GM12878 (cell line): ENCODE data around the gene ZFPM1. TPM values are rescaled to one million over a fixed set of nuclear protein-coding genes. Genes with fewer than 3 reads are reported as not detected.

ENCODE experiments used
- ATAC-seq: fragments of 200-7000 bp; cut with Tn5 transposase; 3 replicates; pipeline ENCODE4 v1.9.1; 2020; ENCODE audit warnings: mild to moderate bottlenecking, moderate library complexity
- BruUV-seq: library from RNA; stranded (reverse); fragments of 400-500 nt; replicated peaks from 2 replicates; lab custom pipeline; 2021; lab: Mats Ljungman, UMichigan
- CTCF ChIA-PET: fragments of 300-600 bp; sonication (Branson Sonifier 250); formaldehyde crosslinking; extraction: SDS; loops from one replicate; lab custom pipeline; 2021; ENCODE audit warnings: inconsistent platforms; lab: Yijun Ruan, JAX
- POLR2A ChIA-PET: fragments of 350-600 bp; formaldehyde crosslinking; extraction: SDS; loops from one replicate; lab custom pipeline; 2021; ENCODE audit warnings: inconsistent platforms; lab: Charles Lee
- RAD21 ChIA-PET: fragments of 300-600 bp; sonication (Branson Sonifier 250); formaldehyde crosslinking; loops from one replicate; lab custom pipeline; 2023; ENCODE audit warnings: antibody characterized with exemption; ENCODE audit not compliant: unreplicated experiment; lab: Charles Lee
- SMC1A ChIA-PET: fragments of 300-600 bp; sonication (Branson Sonifier 250); formaldehyde crosslinking; loops from one replicate; lab custom pipeline; 2023; ENCODE audit not compliant: unreplicated experiment, uncharacterized antibody; lab: Charles Lee
- DNase-seq: peaks from one replicate; pipeline ENCODE4 v3.0.0-alpha.2; 2011; ENCODE audit warnings: low read depth, low spot score
- FAIRE-seq: peaks from 3 replicates; lab custom pipeline; 2011; peaks lifted over from hg19 to GRCh38; lab: Jason Lieb, UNC
- H2AFZ ChIP-seq: 2 replicates; pipeline ENCODE4 v1.6.0; 2011; ENCODE audit warnings: low read depth, low read length, control low read depth; ENCODE audit not compliant: control insufficient read depth
- H3K27ac ChIP-seq: 2 replicates; pipeline ENCODE4 v1.5.1; 2011; ENCODE audit warnings: control low read depth; ENCODE audit not compliant: control insufficient read depth, insufficient read depth
- H3K27me3 ChIP-seq, 2 experiments: replicated peaks in 1 of 2; 2 replicates each; pipeline versions ENCODE4 v1.6.0 to v1.6.1; 2011; ENCODE audit warnings: low read length in 1 of 2; ENCODE audit not compliant: control insufficient read depth in 2 of 2, insufficient read depth in 2 of 2
- H3K36me3 ChIP-seq, 2 experiments: 2 replicates each; pipeline ENCODE4 v1.5.1; 2011; ENCODE audit warnings: low read length in 1 of 2; ENCODE audit not compliant: control insufficient read depth in 2 of 2, insufficient read depth in 2 of 2
- H3K4me1 ChIP-seq: 2 replicates; pipeline ENCODE4 v1.6.1; 2011; ENCODE audit warnings: mild to moderate bottlenecking, low read length, moderate library complexity, mixed read lengths; ENCODE audit not compliant: control insufficient read depth, insufficient read depth
- H3K4me2 ChIP-seq: 2 replicates; pipeline ENCODE4 v1.6.0; 2011; ENCODE audit warnings: control low read depth; ENCODE audit not compliant: control insufficient read depth, insufficient read depth
- H3K4me3 ChIP-seq: fragments of 200-600 bp; sonication (generic); 2 replicates; pipeline ENCODE4 v1.5.1; 2016
- H3K79me2 ChIP-seq: 2 replicates; pipeline ENCODE4 v1.6.0; 2011; ENCODE audit warnings: low read length; ENCODE audit not compliant: control insufficient read depth, insufficient read depth
- H3K9ac ChIP-seq: 2 replicates; pipeline ENCODE4 v1.8.0; 2011; ENCODE audit warnings: low read length, control low read depth, mixed read lengths; ENCODE audit not compliant: control insufficient read depth, insufficient read depth
- H3K9me3 ChIP-seq: replicated peaks from 3 replicates; pipeline ENCODE4 v1.5.1; 2011; ENCODE audit warnings: mild to moderate bottlenecking, low read length; ENCODE audit not compliant: control insufficient read depth, insufficient read depth
- H4K20me1 ChIP-seq: 2 replicates; pipeline ENCODE4 v1.6.0; 2011; ENCODE audit not compliant: control insufficient read depth, insufficient read depth
- RAD51 ChIP-seq: fragments of 450-650 bp; IDR thresholded peaks from 2 replicates; pipeline ENCODE4 v1.6.1; 2016; ENCODE audit warnings: moderate library complexity, mild to moderate bottlenecking, inconsistent platforms
- SREBF2 ChIP-seq: IDR thresholded peaks from 2 replicates; pipeline ENCODE4 v1.6.1; 2012; ENCODE audit warnings: mild to moderate bottlenecking, low read length
- WGBS: methylation state at CpG from one replicate; pipeline ENCODE4 v1.1.6; 2016; ENCODE audit warnings: low lambda C conversion rate; ENCODE audit not compliant: insufficient replicate concordance, insufficient coverage; ENCODE audit errors: missing lambda C conversion rate; 5-methylcytosine and 5-hydroxymethylcytosine counted together
- in situ Hi-C: fragments of 300-500 bp; cut with MboI; formaldehyde crosslinking; loops from 9 replicates; pipeline ENCODE4 v1.14.3; 2018; ENCODE audit warnings: mixed read lengths
- intact Hi-C: fragments of 100-400 bp; cut with micrococcal nuclease; formaldehyde crosslinking; loops from one replicate; pipeline ENCODE4 v1.14.2; 2022; ENCODE audit not compliant: unreplicated experiment
- polyA plus RNA-seq, 11 experiments: library from polyadenylated mRNA; depleted of rRNA in 4 of 11; unstranded in 6 of 11; stranded (reverse) in 5 of 11; fragments of >200 nt; fragmentation: Nextera tagmentation in 4 of 11; fragmentation: Illumina TruSeq in 1 of 11; extraction: Ambion mirVana in 4 of 11; extraction: Trizol in 1 of 11; gene quantifications; 1 replicate in 1 of 11; 2 replicates in 10 of 11; pipeline versions ENCODE4 v1.2.1 to v1.2.3, GENCODE V29; 2011 to 2016; ENCODE audit warnings: inconsistent platforms in 2 of 11, missing spikeins in 2 of 11, low read depth in 1 of 11
- total RNA-seq, 4 experiments: library from RNA; depleted of rRNA in 3 of 4; stranded (reverse); fragments of >200 nt in 3 of 4; fragmentation: Illumina TruSeq in 1 of 4; extraction: Trizol in 1 of 4; gene quantifications; 2 replicates each; pipeline versions ENCODE4 v1.2.1 to v1.2.3, GENCODE V29; 2013 to 2021
- TF ChIP-seq, protein P1 (sequence below): fragments of 450-650 bp; IDR thresholded peaks from 2 replicates; pipeline ENCODE4 v1.6.1; 2017; ENCODE audit warnings: mild to moderate bottlenecking, moderate library complexity

ZFPM1 gene
- total and polyA plus RNA-seq, 10 of the 15 experiments (the other 5 are each of a cell fraction or from before 2014, with no cell fraction given), result 0.02 to 5.1 (median 0.30) TPM

DNA sequence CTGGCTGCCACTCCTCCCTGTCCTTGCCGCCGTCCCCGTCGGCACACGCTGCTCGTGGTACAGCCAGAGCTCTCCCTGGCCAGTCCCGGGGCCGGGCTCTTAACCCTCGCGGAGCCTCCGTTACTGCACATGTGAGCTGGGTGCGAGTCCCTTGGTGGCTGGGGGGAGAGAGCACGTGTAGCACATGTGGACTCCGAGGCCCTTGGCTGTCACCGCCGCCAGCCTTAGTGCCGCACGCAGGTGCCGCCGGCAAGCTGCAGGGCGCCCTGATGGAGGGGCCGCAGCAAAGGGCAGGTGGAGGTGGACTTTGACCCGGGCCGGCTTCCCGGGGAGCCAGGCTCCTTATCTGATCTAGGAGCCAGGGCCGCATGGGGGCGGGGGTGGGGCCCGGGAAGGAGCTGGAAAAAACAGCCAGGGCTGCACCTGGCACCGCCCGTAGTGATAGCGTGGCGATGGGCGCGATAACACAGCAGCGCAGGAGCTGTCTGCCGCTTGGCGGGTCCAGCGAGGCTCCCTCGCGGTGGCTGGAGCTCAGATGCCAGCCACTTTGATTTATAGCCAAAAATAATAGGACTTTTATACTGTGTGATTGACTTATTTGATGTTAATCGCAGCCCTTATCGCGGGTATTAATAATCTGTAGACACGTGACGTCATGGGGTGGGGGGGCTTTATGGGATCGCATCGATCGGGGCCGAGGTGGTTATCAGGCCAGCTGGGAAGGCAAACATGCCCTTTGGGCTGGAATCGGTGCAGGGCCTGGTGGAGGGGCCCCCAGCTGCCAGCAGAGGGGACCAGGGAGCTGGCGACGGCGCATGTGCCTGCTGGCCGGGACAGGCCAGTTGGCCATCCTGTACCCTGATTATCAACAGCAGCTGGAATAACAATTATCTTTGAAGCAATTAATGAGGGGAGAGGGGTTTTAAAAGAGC lies 35.1 kb downstream of the ZFPM1 start:
- ChIA-PET SMC1A (no interaction called here), POLR2A (no interaction called here), CTCF (interaction anchor here (0.5 kb wide), 1 partner anchor 99 kb away, joined by 4 read pairs; no protein-coding TSS in a partner anchor), RAD21 (no interaction called here)
- in situ Hi-C loops, result no loop called here
- Histone ChIP-seq H3K4me1 (no peaks in the 10 kb centered on the region), H3K27me3 (no peaks in the 10 kb centered on the region), H3K4me2 (no peak overlapping the region), H2AFZ (no peak overlapping the region), H3K36me3 (peaks cover 0 to 1% of the 10 kb centered on the region in 2 experiments; a peak in 2 of 4 replicates), H3K4me3 (no peak overlapping the region), H3K27ac (no peak overlapping the region), H3K79me2 (no peaks in the 10 kb centered on the region), H4K20me1 (no peaks in the 10 kb centered on the region), H3K9me3 (no peaks in the 10 kb centered on the region), H3K9ac (no peak overlapping the region)
- no peak for ATAC-seq
- no peak for FAIRE-seq
- WGBS, result 87% methylated on average over 54 of the region's 54 CpGs
- intact Hi-C loops, result no loop called here
- no peak for DNase-seq
- TF ChIP-seq, protein P1, sequence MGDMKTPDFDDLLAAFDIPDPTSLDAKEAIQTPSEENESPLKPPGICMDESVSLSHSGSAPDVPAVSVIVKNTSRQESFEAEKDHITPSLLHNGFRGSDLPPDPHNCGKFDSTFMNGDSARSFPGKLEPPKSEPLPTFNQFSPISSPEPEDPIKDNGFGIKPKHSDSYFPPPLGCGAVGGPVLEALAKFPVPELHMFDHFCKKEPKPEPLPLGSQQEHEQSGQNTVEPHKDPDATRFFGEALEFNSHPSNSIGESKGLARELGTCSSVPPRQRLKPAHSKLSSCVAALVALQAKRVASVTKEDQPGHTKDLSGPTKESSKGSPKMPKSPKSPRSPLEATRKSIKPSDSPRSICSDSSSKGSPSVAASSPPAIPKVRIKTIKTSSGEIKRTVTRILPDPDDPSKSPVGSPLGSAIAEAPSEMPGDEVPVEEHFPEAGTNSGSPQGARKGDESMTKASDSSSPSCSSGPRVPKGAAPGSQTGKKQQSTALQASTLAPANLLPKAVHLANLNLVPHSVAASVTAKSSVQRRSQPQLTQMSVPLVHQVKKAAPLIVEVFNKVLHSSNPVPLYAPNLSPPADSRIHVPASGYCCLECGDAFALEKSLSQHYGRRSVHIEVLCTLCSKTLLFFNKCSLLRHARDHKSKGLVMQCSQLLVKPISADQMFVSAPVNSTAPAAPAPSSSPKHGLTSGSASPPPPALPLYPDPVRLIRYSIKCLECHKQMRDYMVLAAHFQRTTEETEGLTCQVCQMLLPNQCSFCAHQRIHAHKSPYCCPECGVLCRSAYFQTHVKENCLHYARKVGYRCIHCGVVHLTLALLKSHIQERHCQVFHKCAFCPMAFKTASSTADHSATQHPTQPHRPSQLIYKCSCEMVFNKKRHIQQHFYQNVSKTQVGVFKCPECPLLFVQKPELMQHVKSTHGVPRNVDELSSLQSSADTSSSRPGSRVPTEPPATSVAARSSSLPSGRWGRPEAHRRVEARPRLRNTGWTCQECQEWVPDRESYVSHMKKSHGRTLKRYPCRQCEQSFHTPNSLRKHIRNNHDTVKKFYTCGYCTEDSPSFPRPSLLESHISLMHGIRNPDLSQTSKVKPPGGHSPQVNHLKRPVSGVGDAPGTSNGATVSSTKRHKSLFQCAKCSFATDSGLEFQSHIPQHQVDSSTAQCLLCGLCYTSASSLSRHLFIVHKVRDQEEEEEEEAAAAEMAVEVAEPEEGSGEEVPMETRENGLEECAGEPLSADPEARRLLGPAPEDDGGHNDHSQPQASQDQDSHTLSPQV, result no peak
- TF ChIP-seq SREBF2 (no peak), RAD51 (no peak)
- BruUV-seq, result no TSS peak
